HG03378 (cell line): Measurements from ENCODE around the gene GNG7.
"Not testable (repeated sequence)": the region's sequence is repeated elsewhere in the genome, so short reads cannot be mapped to it uniquely, and the experiment has no call there.

Experiments used
- ATAC-seq: cut with Tn5 transposase; IDR thresholded peaks from one replicate; pipeline ENCODE4 v1.9.1; 2021; ENCODE audit warnings: mild to moderate bottlenecking, moderate library complexity; ENCODE audit not compliant: unreplicated experiment

Gene GNG7

DNA sequence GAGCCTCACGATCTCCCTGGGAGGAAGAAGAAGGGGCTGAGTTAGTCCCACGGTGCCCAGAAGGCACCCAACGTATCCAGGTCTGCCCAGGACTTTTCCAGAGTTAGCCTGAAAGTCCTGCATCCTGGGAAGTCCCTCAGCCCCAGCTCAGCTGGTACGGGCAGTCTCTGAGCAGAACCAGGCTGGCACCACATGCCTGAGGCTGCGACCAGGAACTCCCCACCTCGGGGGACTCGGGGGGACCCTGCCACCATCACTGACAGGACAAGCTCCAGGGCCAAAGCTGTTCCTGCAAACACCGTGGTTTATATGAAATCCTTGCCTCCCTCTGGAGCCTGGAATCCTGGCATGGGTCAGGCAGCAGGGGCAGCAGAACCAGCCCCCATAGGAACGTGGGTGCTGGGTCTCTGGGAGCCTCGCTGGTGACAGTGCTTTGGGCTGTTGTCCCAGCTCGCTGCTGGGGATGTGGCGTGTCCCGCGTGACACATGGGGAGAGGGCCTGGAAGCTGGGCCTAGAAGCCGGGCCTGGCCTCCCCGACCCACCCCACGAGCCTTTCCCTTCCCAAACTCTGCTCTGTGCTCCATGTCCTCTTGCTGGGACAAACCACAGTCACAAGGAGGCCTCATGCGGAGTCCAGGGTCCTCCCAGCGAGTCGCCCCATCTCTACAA, 55.5 kb downstream of the GNG7 start:
- no peak for ATAC-seq

DNA sequence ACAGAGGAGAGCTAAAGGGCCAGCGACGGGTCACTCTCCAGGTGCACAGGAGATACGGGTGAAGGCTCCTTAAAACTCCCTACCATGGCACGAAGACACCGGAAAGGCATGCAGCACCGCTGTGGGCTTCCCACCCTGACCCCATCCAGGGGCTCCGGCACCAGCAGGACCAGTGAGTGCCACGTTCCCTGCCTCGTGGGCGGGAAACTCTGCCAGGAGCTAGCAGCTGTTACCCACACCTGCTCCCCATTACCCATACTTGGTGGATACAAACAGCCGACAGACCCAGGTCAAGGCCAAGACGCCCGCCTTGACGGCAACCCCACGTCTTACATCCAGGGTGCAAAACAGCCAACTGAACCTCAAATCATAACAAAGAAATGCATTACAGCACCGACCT, 56.7 kb downstream of the GNG7 start:
- ATAC-seq, result no peak

DNA sequence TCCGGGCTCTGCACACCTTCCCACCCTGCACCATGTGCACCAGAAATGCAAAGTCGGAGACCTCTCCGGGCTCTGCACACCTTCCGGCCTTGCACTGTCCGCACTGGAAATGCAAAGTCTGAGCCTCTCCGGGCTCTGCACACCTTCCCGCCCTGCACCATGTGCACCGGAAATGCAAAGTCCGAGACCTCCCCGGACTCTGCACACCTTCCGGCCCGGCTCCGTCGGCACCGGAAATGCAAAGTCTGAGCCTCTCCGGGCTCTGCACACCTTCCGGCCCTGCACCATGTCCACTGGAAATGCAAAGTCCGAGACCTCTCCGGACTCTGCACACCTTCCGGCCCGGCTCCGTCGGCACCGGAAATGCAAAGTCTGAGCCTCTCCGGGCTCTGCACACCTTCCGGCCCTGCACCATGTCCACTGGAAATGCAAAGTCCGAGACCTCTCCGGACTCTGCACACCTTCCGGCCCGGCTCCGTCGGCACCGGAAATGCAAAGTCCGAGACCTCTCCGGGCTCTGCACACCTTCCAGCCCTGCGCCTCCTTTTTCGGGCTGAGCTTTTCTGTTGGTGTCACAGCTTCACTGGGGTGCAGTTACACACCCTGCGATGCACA, 59.3 kb downstream of the GNG7 start:
- not testable (repeated sequence) for ATAC-seq

DNA sequence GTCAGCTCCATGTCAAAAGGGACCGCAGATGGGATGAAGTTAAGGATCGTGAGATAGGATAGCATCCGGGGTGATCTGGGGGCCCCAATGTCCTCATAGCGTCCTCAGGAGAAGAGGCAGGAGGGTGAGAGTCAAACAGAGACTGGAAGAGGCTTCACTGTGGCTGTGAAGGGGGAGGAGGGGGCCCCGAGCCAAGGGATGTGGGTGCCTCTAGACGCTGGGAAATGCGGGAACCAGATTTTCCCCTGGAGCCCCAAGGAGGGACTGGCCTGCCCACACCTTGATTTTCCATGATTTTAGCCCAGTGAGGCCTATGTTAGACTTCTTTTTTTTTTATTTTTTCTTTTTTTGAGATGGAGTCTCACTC, 61.2 kb downstream of the GNG7 start:
- no peak for ATAC-seq

DNA sequence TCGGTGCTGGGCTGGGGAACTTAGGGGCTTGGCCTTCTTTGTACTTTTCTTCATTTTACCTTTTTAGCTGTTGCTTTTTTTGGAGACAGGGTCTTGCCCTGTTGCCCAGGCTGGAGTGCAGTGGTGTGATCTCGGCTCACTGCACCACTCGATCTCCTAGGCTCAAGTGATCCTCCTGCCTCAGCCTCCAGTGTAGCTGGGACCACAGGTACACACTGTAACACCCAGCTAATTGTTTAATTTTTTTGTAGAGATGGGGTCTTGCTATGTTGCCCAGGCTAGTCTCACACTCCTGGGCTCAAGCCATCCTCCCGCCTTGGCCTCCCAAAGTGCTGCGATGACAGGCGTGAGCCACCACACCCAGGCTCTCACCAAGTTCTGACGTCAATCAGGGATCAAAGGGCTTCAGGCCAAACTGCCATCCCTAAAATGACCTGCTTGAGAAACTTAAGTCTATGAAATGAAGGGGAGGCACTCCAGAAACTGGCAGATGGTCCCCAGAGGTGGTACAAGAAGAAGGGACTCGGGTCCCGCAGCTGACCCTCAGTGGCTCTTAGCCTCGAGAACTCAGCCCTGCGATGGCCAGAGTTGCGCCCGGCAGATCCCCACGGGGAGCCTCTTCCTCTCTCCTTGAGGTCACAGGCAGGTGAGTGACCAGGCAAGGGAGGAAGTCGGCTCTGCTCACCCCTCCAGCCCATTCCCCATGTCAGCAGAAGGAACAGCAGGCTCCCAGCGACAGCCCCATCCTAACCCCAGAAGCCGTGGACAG, 61.7 kb downstream of the GNG7 start:
- ATAC-seq, result no peak

DNA sequence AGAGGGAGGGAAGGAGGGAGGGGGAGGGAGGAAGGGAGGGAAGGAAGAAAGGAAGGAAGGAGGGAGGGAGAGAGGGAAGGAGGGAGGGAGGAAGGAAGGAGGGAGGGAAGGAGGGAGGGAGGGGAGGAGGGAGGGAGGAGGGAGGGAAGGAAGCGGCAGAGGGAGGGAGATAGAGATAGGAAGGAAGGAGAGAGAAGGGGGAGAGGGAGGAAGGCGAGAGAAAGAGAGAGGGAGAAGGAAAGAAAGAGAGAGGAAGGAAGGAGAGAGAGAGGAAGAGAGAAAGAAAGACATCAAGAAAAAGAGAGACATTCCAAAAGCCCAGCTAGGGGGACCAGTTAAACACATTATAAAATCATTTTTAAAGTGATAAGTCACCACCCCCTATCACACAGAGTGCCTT, 62.5 kb downstream of the GNG7 start:
- no peak for ATAC-seq

DNA sequence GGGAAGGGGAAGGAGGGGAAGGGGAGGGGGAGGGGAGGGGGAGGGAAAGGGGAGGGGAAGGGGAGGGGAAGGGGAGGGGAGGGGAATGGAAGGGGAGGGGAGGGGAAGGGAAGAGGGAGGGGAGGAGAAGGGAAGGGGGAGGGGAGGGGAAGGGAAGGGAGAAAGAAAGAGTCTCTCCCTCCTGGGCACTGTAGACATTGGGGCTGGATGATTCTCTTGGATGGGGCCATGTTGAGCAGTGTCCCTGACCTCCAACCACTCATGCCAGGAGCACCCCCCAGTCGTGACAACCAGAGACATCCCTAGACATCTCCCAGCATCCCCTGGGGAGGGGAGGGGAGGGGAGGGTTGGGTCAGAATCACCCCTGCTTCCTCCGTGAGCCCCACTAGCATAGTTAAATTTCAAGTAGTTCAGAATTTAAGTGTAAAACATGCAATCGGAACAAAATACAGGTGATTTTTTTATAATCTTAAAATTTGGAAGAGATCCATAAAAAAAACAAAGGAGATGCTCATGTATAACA, 64.0 kb downstream of the GNG7 start:
- no peak for ATAC-seq

DNA sequence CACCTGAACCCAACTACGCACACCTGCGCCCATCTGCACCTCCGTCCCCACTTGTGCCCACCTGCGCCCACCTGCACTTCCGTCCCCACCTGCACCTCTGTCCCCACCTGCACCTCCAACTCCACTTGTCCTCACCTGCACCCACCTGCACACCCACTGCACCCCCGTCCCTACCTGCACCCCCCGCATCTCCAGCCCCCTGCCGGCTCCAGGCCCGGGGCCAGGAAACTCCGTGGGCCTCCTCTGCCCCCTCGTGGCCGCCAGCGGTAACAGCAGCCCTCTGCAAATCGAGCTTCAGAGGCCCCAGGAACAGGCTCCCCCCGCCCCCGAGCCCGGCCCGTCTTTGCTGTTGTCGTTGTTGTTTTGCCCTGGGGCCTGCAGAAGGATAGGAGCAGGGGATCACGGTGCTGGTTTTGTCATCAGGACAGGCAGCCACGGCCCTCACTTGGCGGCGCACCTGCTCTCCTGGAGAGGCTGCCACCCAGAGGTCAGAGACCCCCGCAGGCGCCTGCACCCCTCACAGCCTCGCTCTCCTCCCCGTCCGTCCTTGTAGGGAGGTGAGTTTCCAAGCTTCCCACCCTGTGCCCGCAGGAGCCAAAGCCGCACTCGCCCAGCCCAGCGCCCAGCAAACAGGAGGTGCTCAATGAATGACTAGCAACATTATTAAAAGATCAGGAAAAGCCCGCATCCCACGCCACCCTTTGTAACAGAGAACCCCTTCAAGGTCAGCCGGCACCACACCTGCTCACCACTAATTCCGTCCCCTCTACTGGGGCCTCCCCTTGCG, 65.4 kb downstream of the GNG7 start:
- no peak for ATAC-seq

DNA sequence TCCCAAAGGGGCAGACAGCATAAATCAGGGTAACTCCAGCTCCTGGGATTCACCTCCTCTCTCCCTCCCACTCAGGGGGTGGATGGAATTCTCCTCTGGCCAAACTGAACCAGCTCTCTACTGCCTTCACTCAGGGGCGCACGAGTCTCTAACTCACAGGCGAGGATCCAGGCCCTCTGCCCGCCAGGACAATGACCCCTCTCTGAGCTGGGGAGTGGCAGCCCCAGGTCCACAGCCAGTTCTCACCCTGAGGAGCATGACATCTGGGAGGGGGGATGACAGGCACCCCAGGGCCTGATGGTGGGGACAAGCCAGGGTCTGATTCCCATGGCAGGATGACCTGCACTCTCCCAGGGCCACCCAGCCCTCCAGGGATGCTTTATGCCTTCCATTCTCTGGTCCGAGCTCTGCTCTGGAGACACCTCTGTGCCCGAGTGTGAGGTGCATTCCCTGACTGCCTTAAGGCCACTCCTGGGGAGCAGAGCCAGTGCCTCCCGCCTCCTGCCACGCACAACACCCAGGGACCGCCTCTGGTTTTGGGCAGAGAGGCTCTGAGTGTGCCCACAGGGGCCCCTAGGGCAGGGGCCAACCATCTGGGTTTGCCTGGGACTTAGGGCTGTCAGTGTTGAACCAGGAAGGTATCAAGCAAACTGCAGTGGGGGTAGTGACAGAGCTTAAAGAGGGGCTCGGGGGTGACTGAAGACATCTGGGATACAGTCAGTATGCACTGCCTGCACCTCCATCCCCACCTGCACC, 66.2 kb downstream of the GNG7 start:
- ATAC-seq, result no peak

DNA sequence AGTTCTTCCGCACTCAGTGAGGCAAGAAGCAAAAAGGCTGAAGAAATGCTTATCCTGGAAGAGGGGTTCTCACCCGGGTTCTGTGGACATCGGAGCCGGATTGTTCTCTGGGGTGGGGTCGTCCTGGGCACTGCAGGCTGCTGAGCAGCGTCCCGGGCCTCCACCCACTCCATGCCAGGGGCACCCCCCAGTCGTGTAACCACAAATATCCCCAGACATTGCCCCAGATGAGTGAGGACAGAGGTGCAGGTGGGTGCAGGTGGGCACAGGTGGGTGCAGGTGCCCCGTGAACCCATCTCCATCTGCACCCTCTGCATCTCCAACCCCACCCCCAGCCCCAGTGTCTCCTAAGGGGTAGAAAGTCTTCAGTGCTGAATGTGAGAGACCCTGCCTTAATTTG, 67.5 kb downstream of the GNG7 start:
- ATAC-seq, result no peak

DNA sequence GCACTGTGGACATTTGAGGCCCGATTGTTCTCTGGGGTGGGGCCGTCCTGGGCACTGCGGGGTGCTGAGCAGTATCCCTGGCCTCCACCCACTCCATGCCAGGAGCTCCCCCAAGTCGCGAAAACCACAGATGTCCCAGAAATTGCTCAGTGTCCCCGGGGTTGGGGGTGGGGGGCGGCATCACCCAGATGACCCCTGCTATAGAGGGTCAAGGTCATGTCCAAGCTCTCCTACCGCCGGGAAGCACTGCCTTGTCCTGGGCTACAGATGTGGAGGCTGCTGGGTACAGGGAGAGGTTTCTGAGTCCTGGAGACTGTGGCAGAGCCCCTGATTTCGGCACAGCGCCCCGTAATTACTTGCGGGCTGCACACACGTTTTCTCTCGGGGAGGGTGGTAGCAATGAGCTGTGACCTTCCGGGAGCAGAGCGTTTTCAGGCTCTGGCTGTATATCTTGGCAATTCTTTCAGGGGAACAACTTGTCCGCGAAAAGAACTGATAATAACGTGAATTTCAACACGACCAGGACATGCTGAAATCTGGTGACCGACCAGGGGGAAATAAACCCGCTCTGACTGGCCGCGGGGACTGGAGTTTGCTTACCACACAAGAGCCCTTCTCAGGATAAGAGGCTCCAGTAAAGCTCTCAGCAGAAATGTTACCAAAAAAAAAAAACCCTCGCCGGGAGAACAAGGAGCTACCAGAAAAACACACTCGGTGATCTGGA, 68.1 kb downstream of the GNG7 start:
- no peak for ATAC-seq

DNA sequence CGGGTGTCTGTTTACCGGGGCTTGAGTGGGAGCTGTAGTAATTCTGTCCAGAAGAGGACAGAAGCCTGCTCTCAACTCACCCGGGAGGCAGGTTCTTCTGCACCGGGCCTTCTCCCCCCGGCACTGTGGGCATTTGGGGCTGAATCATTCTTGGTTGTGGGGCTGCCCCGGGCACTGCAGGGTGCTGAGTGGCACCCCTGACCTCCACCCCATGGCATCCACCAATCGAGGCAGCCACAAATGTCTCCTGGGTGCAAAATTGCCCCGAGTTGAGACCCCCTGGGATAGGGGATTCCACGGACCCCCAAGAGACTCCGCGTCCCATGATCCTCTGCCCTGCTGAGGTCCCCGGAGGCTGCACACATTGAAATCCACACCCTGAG, 68.8 kb downstream of the GNG7 start:
- no peak for ATAC-seq

DNA sequence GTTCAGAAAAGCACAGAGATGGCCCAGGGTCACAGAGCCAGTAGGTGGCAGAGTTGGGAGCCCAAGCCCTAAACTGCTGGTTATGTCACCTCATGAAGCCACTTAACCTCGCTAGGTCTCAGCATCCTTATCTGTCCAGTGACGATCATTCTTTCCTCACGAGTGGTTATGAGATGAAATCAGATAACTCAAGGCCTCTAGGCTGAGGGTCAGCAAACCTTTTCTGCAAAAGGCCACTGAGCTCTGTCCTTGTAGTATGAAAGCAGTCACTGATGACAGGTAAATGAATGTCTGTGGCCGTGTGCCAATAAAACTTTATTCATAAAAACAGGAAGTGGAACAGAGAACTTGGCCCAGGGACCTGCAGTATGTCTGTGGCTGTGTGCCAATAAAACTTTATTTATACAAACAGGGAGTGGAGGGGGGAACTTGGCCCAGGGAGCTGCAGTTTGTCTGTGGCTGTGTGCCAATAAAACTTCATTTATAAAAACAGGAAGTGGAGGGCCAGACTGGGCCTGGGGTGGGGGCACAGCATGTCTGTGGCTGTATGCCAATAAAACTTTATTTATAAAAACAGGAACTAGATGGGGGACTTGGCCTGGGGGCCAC, 71.2 kb downstream of the GNG7 start:
- no peak for ATAC-seq

DNA sequence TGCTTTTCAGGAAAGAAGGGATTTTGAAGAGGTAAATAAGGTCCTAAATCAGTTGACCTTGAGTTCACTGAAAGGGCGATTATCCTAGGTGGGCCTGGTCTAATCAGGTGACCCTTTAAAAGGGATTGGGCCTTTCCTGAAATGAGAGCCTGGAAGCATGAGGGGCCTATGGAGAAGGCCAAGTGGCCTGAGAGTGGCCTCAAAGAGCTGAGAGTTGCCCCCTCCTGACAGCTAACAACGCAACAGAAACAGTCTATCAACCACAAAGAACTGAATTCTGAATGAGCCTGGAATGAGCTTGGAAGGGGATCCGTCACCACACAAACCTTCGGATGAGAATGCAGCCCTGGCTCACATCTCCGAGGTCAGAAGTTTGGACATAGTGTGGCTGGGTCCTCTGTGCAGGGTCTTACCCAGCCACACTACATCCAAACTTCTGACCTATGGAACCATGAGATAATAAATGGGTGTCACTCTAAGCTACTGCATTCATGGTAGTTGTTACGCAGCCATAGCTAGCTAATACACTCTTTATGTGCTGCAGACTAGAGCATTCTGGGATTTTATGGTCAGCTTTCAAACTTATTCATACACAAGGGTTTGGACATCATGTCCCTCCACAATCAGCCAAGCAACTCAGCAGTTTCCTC, 72.0 kb downstream of the GNG7 start:
- no peak for ATAC-seq

DNA sequence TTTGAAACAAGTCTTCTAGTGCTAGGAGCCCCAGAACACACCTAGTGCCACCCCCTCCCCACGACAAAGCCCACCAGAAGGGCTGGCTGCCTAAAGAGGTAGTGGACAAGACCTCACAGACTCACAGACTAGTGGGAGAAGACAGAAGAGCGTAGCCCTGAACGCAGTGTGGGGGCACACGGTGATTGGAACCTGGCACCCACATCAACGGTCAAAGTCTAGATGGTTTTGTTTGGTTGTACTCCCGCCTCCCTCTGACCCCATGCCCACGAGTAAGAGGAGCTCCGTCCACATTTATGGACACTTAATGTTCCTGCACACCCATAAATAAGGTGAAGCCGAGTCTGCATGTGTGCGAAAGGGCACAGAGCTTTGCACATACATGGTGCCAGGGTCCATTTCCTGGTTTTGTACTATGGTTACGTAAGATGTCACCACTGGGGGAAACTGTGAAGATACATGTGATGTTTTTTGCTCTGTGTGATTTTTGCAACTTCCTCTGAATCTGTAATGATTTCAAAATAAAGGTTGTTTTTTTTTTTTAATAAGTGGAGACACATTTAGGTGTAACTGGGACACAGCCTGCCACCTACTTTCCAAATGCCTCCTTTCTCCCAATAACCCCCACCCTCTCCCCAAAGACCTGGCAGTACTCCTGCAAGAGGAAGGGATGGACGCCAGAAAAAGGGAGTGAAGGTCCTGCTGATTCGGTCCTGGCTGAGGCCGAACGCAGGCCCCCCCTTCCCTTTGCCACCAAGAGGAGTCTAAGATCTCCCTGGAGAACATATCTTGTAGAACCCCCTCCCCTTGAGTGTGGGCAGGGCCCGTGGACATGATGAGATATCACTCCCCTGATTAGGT, 72.8 kb downstream of the GNG7 start:
- ATAC-seq, result no peak

DNA sequence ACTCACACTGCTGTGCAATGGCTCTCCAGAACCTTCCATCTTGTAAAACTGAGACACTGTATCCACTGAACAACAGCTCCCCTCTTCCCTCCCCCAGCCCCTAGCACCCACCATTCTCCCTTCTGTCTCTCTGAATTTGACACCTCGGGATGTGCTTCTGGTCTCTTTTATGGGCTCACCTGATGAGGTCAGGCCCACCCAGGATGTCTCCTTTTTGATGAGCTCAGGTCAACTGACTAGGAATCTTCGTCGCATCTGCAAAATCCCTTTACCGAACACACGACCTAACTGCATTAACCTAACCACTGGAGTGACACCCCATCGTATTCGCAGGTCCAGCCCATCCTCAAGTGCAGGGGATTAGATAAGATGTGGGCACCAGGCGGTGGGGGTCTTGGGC, 73.9 kb downstream of the GNG7 start:
- ATAC-seq, result no peak

DNA sequence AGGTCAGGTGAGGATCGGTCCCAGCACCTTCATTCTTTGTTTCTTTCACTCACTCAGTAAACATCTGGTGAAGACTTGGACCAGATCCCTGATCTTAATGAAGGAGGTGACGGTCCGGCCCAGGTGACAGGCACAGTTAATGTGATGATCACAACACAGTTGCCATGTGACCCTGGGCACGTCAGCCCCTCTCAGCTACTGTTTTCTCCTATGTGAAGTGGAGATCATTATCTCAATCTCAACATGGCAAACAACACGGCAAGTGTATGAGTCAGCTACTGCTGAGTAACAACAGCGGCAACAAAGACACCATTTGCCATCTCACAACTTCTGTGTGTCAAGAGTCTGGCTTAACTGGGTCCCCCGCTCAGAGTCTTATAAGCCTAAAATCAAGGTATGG, 74.6 kb downstream of the GNG7 start:
- ATAC-seq, result no peak

DNA sequence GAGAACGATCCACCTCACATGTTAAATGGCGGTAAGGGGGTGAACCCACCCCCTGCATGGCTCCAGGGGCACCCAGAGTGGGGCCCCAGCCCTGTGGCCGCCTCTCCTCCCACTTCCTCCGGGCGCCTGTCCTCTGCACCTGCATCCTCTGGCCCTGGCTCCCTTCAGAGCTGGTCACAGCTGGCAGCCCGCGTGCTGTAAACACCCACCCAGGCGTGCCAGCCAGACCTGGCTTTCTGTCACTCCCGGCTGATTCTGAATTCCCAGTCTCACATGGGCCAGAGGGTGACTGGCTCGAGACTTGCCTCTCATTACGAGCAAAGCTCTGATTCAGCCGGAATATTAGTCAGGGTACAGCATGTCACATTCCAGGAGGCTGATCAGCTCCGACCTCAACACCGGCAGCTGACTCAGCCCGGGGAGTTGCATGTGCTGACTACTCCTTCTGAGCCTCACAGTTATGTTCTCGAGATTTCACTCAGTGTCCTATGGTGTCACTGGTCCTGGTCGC, 75.1 kb downstream of the GNG7 start:
- no peak for ATAC-seq
